ENCODE measurements around the gene LTV1.

- TF ChIP-seq CTCF (IDR thresholded peaks at IDR 0.05) (no peak), POLR2A (IDR thresholded peaks at IDR 0.05) (no peak)
These were observed 29.1 kb downstream of the LTV1 start for GRCh38 chr6:143872201-143872600.
